ENCODE results near the gene STK32B.

Gene STK32B

DNA sequence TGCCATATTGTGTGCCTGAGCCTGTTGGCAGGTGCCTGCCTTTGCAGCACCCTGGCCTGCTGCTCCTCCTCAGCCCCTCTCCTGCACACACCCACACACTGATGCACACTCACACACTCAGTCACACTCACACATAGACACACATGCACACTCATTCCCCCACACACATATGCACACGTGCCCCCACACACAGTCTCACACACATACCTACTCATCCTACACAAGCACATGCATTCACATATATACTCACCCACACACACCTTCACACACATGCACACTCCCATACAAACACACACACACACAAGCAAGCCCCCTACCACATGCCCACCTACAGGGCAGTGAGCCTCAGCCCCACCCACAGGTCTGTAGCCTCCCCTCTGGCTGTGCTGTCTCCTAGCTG, 412.1 kb downstream of the STK32B start:
- no peak for DNase-seq (ENCODE audit: low read depth in 2 of 2, low spot score in 1 of 2)

- DNase-seq (ENCODE audit: low read depth in 2 of 2, low spot score in 1 of 2), result no peak
These were observed 412.8 kb downstream of the STK32B start for GRCh38 chr4:5463936-5464650.

DNA sequence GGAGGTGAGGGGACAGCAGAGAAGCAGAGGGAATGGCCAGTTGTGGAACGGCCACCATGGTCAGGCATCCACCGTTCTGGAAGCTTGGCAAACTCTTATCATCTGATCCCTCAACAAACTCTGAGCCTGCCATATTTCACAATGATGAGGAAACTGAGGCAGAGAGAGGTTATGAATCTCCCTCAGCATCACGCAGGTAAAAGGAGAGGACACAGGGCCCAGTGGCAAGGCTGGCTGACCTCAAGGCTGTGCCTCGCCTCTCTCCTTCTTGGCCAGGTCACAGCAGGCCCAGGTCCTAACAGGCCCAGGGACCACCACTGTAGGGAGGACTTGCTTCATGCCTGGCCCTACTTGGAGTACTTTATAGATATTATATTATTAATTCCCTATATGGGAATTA, 414.2 kb downstream of the STK32B start:
- no peak for DNase-seq (ENCODE audit: low read depth in 2 of 2, low spot score in 1 of 2)

GRCh38 chr4:5465956-5466355, 414.7 kb downstream of the STK32B start:
- DNase-seq (ENCODE audit: low read depth in 2 of 2, low spot score in 1 of 2), result no peak

GRCh38 chr4:5467111-5467510, 415.8 kb downstream of the STK32B start:
- no peak for DNase-seq (ENCODE audit: low read depth in 2 of 2, low spot score in 1 of 2)

- no peak for DNase-seq (ENCODE audit: low read depth in 2 of 2, low spot score in 1 of 2)
These were observed 418.0 kb downstream of the STK32B start for GRCh38 chr4:5469151-5469775.

- no peak for DNase-seq (ENCODE audit: low read depth in 2 of 2, low spot score in 1 of 2)
These were observed 418.6 kb downstream of the STK32B start for GRCh38 chr4:5469861-5470260.

- DNase-seq (ENCODE audit: low read depth in 2 of 2, low spot score in 1 of 2), result no peak
These were observed 419.3 kb downstream of the STK32B start for GRCh38 chr4:5470318-5471198.

GRCh38 chr4:5471206-5471605, 419.9 kb downstream of the STK32B start:
- no peak for DNase-seq (ENCODE audit: low read depth in 2 of 2, low spot score in 1 of 2)

DNA sequence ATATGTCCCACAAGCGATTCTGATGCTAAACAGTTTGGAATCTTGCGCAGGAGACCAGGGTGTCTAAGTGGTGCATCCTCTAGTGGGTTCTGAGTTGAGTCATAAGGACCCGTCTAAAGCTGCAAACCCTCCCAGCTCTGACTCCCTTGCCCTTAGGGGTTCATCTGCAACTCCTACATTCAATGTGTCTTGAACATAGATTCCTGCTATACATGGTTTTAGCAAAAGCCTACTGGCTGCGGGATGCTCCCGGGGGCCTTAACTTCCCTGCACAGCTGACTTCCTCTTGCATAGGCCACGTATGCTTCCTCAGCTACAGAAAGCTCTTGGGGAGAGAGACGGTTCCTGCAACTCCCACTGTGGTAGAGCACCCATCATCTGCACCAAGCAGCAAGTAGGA, 420.4 kb downstream of the STK32B start:
- DNase-seq (ENCODE audit: low read depth in 2 of 2, low spot score in 1 of 2), result no peak

DNA sequence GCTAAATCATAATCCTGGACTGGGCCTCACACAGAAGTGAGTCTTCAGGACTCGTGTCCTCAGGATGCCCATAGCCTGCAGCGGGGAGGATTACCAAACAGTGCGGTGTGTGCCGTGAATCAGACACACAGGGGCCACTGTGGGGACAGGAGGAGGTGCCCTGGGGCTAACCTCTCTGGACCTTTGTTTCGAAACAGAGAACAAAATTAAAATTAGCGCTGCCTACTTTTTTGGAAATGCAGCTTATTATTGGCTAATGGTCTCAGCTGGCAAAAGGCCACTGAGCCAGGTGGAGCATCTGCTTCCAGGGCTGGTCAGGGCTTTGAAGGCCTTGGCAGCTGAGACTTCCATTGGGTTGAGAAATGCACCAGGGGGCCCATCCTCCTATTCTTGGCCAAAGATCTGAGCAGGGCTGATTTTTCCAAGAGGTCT, 420.9 kb downstream of the STK32B start:
- no peak for DNase-seq (ENCODE audit: low read depth in 2 of 2, low spot score in 1 of 2)

DNA sequence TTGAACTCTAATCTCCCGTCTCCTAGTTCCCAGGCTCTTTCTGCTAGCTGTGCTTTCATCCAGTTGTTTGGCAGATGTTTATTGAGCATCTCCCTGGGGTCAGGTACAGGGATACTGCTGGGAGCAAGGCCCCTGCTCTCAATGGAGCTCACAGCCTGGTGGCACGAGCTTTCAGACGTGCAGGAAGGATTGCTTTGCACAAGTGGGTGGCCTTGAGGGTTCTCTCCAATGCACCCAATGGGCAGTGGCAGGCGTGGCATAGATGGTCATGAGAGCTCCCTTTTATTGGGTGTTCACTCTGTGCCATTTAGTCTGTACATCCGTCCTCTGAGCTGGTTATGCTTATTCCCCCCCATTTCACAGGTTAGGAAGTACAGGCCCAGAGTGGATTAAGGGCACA, 421.8 kb downstream of the STK32B start:
- DNase-seq (ENCODE audit: low read depth in 2 of 2, low spot score in 1 of 2), result no peak

- DNase-seq (ENCODE audit: low read depth in 2 of 2, low spot score in 1 of 2), result no peak
These were observed 423.5 kb downstream of the STK32B start for GRCh38 chr4:5474756-5475155.

DNA sequence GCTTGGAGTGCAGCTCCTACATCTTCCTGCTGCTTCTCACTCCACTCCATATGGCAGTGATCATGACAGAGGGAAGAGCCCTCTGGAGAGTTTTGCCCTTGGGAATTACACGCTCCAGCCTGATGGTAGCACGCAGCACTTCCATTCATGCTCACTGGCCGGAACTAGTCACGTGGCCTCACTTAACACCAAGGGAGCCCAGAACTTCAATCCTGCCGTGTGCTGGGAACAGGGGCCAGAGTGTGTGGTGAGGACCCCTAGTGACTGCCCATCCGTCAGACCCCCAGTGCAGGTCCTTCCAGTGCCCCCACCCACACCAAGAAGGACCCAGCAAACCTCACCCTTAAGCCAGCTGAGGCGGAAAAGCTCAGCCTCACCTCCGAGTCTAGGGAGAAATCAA, 426.3 kb downstream of the STK32B start:
- no peak for DNase-seq (ENCODE audit: low read depth in 2 of 2, low spot score in 1 of 2)

DNA sequence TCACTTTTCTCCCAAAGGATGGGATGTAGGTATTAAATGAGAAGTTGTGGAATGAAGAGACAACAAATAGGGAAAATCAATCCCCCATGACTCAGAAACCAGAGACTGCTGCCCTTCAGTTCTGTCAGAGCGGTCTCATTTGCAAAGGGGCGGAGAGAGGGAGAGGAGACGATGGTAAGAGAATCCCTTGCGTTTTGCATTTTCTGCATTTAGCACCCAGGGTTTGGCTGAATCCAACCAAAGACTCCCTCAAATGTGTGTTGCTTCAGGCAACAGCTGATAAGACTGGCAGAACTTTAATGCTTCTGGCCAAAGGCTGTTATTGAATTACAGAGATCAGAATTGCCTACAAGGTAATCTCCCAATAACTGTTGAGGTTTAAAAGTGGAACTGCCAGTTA, 426.9 kb downstream of the STK32B start:
- no peak for DNase-seq (ENCODE audit: low read depth in 2 of 2, low spot score in 1 of 2)

DNA sequence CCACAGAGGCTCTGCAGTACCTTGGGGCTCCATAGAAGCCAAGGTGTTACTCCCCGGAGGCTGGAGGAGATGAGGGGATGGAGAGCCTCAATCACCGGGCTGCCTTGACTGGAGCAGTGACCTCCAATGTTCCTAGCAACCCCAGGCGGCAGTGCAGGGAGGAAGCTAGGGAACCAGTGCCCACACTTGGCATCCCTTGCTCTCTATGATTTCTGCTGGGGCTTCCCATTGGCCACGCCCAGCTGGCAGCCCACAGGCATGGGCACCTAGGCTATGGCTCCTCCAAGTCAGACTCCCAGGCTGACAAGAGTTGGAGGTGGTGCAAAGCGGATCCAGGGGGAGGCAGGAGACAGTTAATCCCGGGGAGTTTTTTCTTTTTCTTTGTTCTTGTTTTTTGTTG, 427.4 kb downstream of the STK32B start:
- DNase-seq (ENCODE audit: low read depth in 2 of 2, low spot score in 1 of 2), result no peak

- DNase-seq (ENCODE audit: low read depth in 2 of 2, low spot score in 1 of 2), result no peak
These were observed 428.3 kb downstream of the STK32B start for GRCh38 chr4:5479518-5480060.

DNA sequence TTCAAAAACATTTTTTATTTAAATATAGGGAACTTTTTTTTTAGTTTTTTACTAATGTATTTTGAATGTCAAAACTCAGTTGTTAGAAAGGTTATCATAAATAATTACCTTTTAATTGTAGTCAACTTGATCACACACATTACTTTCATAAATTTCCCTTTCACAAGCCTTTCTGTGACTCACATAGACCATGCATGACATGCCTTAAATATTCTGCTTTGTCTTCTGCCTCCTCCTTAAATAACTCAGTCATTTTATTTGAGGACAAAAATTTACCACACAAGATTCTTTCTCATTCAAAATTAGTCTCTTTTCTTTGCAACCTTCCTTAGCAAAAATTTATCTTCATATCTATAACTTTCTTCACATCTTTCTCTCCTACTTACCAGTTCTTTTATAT, 437.1 kb downstream of the STK32B start:
- no peak for DNase-seq (ENCODE audit: low read depth in 2 of 2, low spot score in 1 of 2)

GRCh38 chr4:5489260-5489659, 438.0 kb downstream of the STK32B start:
- no peak for DNase-seq (ENCODE audit: low read depth in 2 of 2, low spot score in 1 of 2)

DNA sequence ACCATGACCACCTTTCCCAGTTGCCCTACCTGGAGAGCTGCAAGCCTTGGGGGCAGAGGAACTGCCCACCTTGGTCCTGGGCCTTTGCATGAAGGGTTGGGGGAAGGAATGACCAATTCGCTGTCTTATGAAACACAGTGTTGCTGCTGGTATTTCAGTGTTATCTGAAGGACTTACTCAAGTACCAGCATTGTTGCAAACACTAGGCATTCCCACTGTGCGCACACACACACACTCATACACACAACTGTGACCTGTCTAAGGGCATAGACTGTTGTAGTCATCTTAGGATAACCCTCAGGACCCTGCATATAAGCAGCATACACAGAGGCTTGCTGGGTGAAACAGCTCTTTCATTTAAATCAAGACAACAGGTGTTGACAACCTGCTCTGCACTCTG, 446.2 kb downstream of the STK32B start:
- DNase-seq (ENCODE audit: low read depth in 2 of 2, low spot score in 1 of 2), result no peak

DNA sequence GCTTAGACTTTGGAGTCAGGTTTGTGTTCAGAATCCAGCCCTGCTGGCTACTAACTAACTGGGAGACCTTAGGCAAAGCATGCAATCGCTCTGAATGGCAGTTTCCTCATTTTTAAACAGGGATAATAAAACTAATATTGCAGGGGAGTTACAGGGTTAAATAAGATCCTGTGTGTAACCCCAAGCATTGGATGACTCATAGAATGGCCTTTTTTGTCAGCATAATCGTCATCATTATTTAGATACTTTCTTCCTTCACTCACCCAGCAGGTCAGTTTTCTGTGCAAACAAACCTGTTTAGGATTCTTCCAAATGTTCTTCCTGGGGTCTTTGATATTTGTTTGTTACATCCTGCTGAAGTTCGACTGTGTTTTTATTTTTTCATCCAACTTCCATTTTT, 448.9 kb downstream of the STK32B start:
- DNase-seq (ENCODE audit: low read depth in 2 of 2, low spot score in 1 of 2), result no peak
